ENCODE data around the gene ZNF410.

GRCh38 chr14:73878436-73878835, 8.2 kb upstream of the ZNF410 start:
- TF ChIP-seq, protein P1, sequence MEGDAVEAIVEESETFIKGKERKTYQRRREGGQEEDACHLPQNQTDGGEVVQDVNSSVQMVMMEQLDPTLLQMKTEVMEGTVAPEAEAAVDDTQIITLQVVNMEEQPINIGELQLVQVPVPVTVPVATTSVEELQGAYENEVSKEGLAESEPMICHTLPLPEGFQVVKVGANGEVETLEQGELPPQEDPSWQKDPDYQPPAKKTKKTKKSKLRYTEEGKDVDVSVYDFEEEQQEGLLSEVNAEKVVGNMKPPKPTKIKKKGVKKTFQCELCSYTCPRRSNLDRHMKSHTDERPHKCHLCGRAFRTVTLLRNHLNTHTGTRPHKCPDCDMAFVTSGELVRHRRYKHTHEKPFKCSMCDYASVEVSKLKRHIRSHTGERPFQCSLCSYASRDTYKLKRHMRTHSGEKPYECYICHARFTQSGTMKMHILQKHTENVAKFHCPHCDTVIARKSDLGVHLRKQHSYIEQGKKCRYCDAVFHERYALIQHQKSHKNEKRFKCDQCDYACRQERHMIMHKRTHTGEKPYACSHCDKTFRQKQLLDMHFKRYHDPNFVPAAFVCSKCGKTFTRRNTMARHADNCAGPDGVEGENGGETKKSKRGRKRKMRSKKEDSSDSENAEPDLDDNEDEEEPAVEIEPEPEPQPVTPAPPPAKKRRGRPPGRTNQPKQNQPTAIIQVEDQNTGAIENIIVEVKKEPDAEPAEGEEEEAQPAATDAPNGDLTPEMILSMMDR (IDR thresholded peaks at IDR 0.05): no peak
- no peak for TF ChIP-seq POLR2A (IDR thresholded peaks at IDR 0.05)

All from testis (tissue), 2 donors.